Activated CD4-positive, alpha-beta T cell treated with anti-CD3 and anti-CD28 coated beads for 1 hour (primary cell): ENCODE results near the gene ST6GAL1.
"Not testable (repeated sequence)": the region's sequence is repeated elsewhere in the genome, so short reads cannot be mapped to it uniquely, and the experiment has no call there.

ENCODE experiments used
- DNase-seq: peaks from one replicate; pipeline ENCODE4 v3.0.0-alpha.2; 2020

Gene ST6GAL1

DNA sequence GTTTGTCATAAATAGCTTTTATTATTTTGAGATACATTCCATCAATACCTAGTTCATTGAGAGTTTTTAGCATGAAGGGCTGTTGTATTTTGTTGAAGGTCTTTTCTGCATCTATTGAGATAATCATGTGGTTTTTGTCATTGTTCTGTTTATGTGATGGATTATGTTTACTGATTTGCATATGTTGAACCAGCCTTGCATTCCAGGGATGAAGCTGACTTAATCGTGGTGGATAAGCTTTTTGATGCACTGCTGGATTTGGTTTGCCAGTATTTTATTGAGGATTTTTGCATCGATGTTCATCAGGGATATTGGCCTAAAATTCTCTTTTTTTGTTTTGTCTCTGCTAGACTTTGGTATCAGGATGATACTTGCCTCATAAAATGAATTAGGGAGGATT is 124.1 kb downstream of the ST6GAL1 start:
- not testable (repeated sequence) for DNase-seq

DNA sequence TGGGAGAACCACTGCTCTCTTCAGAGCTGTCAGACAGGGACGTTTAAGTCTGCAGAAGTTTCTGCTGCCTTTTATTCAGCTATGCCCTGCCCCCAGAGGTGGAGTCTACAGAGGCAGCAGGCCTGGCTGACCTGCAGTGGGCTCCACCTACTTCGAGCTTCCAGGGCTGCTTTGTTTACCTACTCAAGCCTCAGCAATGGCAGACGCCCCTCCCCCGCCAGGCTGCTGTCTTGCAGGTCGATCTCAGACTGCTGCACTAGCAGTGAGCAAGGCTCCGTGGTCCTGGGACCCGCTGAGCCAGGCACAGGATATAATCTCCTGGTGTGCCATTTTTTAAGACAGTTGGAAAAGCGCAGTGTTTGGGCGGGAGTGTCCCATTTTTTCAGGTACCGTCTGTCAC is 127.5 kb downstream of the ST6GAL1 start:
- DNase-seq = not testable (repeated sequence)

DNA sequence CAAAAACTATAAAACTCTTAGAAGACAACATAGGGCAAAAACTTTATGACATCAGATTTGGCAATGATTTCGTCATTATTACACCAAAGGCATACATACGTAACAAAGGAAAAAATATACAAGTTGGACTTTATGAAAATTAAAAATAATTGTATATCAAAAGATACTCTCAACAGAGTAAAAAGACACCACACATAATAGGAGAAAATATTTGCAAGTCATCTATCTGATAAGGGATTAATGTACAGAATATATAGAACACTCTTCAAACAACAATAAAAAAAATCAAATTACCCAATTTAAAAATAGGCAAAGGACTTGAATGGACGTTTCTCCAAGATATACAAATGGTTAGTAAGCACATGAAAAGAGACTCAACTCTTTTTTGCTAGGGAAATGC is 131.4 kb downstream of the ST6GAL1 start:
- DNase-seq = no peak

DNA sequence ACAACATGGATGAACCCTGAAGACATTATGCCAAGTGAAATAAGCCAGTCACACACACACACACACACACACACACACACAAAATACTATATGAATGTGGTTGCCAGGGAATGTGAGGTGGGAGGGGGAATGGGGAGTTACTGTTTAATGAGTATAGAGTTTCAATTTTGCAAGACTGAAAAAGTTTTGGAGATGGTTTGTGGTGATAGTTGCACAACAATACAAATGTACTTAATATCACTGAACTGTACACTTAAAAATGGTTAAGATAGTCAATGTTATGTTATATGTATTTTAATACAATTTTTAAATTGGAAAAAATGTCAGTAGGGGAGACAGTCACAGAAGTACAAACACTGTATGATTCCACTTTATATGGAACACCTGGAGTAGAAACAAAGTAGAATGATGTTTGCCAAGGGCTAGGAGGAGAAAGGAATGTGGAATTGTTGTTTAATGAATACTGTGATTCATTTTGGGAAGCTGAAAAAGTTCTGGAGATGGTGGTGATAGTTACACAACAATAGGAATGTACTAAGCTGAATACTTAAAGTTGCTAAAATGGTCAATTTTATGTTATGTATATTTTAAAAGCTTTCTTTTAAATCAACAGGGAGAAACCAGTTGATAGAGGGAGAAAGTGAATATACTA is 132.3 kb downstream of the ST6GAL1 start:
- DNase-seq = no peak

DNA sequence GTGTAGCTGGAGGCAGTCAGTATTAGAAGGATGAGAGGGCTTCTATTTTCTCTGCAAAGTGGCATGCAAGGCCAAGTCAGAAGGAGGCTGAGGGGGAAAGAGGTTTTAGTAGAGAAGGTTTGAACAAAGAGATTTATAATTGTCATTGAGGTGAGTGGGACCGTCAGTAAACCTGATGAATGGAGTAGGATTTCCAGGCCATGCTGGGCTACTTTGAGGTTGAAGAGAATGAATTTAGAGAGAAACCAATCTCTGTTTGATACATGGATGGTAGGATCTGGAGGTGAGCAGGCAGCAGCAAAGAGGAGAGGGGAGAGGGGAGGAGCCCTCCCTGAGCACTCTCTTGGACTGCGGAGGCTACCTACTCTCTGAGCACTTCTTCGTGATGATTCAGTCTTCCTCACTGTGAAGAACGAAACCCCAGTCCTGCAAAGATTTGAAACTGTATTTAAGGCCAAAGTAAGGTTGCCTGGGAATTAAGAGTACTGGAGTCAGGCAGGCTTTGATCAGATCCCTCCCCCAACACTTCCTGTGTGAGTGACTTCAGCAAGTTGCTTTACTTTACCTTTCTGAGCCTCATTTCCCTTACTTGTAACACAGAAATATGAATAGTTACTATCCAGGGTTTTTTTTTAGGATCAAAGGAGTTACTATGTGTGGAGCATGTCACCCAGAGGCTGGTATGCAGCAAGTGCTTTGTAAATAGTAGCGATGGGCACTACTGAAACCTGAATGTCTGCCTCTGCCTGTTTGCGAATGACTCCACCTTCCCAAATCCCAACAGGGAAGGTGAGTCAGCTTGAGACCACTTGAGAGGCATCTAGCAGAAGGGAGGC is 133.2 kb downstream of the ST6GAL1 start:
- no peak for DNase-seq

DNA sequence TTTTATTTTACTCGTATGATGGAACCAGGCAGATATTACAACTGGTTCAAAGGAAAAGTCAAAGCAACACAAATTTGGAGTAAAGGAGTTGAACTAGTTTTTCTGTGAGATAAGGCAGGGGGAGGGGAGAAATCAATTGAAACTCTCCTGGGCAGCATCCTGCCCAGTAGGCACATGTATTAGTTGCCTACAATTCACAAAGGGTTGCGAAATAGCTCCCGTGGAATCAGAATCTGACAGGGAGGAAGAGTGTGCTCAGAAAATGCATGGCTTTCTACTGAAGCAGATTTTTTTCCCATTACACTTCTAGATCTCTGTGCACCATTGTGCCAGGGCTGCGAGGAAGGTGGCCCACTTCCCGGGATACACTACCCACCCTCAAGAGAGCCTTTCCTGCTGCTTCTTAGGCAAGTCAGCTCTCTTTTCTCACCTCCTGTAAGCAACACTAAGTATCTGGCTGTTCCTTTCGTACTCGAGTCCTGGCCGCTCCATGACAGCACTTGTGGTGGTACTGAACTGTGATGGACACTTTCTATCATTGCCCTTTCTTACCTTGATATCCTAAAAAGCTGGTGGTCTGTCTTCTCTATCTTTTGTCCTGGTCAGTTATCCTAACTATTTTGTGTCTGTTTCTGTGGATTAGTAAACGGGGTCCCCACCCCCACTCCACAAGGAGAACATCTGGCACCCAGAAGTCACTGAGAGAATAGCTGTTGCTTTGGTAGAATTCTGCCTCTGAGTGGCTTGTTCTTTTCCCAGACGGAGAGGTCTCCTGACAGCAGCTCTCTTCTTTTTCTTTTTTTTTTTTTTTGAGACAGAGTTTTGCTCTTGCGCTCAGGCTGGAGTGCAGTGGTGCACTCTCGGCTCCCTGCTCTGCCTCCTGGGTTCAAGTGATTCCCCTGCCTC is 134.1 kb downstream of the ST6GAL1 start:
- DNase-seq = no peak

DNA sequence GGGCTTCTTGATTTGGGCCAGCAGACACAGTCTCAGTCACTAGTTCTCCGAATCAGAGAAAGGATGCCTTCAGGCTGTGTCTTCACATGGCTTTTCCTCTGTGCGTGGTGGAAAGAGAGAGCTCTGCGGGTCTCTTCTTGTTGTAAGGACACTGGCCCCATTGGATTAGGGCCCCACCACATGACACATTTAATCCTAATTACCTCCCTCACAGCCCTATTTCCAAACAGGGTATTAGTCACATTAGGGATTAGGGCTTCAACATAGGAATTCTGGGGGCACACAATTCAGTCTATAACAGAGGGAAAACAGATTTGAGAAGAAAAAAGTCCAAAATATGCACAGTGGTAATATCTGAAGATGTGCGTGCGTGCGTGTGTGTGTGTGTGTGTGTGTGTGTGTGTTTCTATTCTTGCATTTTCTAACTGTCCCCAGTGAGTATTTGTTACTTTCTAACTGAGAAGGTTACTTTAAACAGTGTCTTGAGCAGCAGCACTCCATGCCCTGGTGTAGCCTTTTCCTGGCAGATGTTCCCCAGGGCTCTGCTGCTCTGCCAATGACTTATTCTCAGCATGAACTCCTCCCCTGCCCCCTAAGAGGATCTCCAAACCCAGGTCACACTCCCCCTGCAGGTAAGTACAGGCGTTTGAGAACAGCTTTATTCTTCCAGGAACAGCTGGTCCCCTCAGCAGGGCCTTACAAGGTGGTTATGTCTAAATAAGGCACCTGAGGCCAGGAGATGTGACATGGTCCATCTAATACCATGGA is 136.1 kb downstream of the ST6GAL1 start:
- peak; percentile 32 for DNase-seq

DNA sequence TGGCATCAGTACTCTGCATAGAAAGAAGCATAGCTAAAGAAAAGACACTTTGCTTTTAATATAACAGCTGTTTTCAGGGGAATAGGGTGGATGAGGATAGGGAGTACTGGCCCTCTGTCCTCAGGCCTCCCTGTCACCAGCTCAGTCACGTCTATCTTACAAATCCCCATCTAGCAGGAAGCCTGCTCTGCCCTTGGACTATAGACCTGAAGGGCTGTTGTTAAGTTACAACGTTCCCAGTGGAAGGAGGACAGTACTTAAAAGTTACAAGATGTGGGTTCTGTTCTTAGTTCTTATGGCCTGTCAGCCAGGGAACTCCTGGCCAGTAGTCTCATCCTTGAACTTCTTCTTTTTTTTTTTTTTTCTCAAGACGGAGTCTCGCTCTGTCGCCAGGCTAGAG is 138.5 kb downstream of the ST6GAL1 start:
- DNase-seq = no peak

DNA sequence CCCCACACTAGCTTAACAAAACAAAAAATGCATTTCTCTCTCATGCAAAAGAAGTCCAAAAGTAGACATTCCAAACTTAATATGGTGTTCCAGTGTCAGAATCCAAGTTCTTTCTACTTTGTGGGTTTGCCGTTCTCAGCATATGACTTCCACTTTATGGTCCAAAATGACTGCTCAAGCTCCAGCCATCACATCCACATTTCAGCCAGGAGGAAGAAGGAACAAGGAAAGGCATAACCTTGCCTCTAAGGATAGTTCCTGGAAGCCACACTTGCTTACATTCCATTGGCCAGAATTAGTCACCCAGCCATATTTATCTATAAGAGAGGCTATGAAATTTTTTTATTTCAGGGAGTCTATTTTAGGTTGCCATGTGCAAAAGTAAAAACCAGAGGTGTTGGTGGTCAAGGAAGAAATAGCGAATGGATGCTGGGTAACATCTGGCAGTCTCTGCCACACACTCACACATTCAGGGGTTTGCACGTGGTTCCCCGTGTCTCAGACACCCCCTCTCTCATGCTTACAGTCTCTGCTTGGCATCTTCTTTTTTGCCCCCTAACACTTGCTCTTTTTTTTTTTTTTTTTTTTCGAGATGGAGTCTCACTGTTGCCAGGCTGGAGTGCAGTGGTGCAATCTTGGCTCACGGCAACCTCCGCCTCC is 139.7 kb downstream of the ST6GAL1 start:
- DNase-seq = no peak

DNA sequence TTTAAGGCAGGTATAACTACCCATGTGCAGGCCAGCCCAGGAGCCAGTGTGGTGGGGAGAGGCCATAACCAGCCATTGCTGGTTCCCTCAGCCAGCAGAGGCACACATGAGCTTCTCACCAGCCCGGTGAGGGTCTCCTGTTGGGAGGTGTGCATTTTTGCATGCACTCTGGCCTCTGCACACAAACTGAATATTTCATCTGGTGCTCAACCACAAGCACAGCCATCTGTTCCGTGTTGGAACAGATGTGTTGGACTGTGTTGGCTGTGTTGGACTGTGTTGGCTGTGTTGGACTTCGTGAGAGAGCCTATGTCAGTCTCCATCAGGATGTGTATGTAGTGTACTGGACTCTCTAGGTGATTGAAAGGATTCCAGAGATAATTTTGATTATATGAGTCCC is 141.8 kb downstream of the ST6GAL1 start:
- DNase-seq = no peak

DNA sequence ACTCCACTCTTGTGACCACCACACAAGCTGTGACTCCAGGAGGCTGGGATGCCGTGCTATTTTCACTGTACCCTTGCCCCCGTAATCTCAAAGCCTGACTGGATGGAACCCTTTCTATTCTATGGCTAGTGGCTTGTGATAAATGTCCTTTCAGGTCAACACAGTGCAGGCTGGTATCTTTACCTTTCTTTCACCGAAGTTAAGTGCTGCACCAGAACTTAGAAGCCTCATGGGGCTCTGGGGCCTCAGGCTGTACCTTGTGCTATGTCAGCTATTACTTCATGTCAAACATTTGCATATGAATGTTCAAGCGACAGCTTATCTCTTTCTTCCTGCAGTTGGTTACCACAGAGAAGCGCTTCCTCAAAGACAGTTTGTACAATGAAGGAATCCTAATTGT is 142.2 kb downstream of the ST6GAL1 start:
- DNase-seq = no peak

DNA sequence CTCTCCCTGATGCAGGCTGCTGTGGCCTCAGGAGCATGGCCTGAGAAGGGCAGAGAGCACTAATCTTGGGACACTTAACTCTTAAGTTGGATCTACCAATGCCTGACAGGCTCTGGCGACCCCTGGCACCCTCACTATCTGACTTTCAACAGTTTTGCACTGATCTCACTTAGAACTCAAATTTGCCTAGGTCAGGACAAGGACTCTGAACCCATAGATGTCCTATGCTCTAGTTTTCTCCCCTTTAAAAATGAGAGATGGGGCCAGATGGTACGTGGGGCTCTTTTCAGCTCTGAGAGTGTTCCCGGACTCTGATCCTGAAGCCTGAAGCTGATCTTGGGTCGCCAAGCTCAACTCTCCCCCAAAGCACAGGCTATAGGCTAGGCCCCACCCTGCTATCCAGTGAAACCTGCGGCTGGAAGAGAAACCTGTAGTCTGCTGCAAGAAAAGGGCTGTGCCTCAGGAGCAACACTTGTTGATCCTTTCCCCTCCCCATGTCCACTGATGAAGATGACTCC is 143.3 kb downstream of the ST6GAL1 start:
- no peak for DNase-seq

DNA sequence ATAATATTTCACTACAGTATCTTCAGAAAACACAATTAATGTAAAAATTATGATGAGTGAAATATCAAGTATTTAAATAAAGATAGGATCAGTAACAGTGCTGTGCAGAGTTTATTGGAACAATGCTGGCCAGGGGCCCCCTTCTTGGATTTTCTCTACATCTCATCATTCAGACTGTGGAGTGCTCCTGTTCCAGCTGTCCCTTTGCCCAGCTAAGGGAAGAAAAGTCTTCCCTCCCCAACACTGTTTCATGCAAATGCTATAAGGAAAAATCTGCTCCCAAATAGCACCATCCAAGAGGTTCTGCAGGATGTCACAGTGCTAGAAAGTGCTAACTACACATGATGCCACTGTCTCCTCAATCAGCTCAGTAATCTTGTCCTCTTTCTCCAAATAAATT is 144.5 kb downstream of the ST6GAL1 start:
- no peak for DNase-seq

DNA sequence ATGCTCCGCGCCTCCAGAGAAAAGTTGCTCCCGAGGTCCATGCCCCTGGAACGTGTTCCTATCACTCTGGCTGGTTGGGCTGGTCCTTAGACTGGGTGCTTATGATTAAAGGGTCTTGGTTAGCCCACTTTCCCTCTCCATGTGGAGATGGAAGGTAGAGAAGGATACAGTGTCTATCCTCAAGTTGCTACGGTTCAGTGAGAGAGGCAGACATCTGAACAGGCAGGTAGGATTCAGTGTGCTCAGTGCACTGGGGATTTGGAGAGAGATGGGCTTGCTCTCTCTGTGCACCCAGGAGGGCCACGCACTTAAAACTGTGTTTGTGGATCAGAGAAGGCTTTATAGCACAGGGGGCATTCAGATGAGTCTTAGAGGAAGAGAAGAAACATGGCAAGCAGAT is 146.0 kb downstream of the ST6GAL1 start:
- no peak for DNase-seq

DNA sequence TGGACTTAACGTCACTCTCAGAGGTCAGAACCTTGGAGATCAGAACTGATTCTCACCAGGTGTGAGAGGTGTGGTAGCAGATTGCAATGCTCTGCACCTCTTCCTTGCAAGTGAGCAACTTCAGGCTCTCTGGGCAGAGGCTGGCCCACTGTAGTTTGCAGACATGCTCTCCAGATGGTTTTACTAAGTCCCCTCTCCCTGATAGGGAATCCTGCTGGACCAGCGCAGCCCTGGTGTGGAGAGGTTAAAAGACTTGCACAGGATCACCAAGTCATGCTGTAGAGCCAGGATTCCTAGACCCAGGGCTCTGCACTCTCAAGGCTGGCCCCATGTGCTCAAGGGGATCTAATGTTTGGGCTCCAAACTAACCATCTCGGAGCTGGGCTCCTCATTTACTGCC is 146.8 kb downstream of the ST6GAL1 start:
- no peak for DNase-seq

DNA sequence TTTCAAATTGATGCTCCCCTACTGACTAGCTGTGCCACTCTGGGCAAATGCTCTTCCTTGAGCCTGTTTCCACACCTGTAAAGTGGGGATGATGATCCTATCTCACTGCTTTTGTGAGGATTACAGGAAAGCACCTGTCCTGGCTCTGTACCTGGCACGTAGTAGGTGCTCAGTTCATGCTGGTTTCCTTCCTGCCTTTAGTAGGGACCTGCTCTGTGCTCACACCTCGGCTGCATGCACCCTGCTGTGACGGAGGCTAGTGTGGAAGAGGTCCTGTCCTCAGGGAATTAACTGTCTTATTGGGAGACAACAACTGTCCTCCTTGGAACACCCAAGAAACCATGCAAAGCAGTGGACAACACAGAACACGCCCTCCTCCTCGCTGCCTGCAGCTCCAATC is 147.2 kb downstream of the ST6GAL1 start:
- no peak for DNase-seq

DNA sequence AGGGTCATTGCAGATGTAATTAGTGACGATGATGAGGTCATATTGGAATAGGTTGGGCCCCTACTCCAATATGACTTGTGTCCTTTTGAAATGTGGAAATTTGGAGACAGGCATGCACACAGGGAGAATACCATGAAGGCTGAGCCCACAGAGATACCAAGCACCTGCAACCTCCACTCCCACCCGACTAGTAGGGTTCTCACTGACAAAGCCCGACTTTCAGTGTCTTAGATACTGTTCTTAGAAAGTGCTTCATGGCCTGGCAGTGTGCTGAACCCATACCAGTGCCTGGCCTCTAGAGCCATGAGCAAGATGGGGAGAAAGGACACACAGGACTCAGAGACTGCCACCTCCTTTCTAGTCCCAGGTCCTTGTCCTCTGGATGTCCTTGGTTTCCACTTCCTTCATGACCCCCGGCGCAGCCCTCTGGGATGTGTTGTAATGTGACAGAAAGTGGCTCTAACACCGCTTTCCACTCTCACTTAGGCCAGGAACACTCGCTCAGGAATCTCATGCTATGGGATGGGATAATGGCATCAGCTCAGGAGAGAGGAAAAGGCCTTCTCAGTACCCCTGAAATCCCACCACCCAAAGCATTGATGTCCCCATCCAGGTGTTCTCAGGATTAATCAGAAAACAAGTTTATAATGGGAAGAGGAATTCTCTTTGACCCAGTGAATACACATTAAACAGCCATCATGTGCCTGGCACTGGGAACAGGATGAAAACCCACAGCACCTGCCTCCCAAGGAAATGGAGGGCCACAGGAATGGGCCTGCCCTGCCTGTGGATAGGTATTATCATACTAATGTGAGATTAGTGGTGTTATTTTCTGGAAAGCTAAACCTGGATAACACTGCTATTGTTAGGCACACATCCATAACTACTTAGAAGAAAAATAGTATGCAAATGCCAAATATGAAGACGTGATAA is 149.0 kb downstream of the ST6GAL1 start:
- DNase-seq = no peak

DNA sequence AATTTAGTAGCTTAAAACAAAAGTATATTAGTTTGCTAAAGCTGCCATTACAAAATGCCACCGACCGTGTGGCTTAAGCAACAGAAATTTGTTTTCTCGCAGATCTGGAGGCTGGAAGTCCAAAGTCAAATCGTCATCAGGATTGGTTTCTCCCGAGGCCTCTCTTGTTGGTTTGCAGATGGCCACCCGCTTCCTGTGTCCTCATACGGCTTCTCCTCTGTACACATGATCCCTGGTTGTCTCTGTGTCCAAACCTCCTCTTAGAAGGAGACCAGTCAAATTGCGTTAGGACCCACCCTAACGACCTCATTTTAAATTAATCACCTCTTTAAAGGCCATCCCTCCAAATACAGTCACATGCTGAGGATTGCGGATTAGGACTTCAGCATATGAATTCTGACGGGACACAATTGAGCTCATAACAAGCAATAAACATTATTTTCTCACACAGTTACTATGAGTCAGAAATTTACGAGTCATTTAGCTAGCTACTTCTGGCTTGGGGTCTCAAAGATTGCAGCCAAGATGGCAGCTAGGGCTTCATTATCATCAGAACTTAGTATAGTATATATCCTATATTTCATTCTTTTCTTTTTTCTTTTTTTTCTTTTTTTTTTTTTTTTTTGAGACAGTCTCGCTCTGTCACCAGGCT is 150.6 kb downstream of the ST6GAL1 start:
- DNase-seq = no peak

DNA sequence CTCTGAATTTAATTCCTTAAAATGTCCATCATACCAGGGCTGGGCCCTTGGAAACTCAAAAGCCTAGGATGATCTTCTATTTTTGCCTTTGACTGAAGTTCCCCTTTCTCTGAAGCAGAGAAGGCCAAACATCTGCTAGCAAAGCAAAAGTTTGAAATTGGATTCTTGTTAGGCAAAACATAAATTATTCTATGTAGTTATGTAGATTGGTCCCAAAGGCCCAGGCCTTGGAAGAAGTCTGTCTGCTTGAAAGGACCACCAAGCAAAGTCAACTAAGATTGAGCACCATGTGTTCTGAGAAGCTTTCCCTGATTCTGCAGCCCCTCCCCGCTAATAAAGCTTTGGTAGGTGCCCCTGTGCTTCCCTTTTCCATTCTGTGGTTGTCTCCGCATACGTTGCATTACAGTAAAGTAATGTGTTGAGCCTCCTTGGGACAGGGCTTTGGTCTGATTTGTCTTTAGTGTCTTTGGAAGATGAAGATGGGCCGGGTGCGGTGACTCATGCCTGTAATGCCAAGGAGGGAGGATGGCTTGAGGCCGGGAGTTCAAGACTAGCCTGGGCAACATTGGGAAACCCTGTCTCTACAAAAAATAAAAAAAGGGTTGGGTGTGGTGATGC is 152.5 kb downstream of the ST6GAL1 start:
- no peak for DNase-seq

DNA sequence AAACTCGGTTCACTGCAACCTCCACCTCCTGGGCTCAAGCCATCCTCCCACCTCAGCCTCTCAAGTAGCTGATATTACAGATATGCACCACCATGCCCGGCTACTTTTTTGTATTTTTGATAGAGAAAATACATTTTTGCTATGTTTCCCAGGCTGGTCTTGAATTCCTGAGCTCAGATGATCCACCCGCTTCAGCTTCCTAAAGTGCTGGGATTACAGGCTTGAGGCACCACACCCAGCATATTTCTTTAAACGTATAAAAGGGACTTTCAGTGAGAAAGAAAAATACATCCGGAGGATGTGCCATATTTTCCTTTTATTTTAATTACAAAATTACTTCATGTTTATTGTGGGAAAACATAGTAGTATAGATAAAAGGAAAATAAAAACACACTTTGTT is 153.8 kb downstream of the ST6GAL1 start:
- no peak for DNase-seq
